Endothelial cell of umbilical vein (primary cell): ENCODE results near the gene CDYL.

Source experiments
- EZH2 ChIP-seq: IDR thresholded peaks from 2 replicates; pipeline ENCODE4 v1.6.1; 2012; ENCODE audit warnings: borderline replicate concordance, low read depth, mild to moderate bottlenecking, moderate library complexity, low read length, inconsistent platforms; ENCODE audit not compliant: severe bottlenecking
- FOS ChIP-seq: IDR thresholded peaks from 2 replicates; pipeline ENCODE4 v1.6.1; 2011; ENCODE audit warnings: mild to moderate bottlenecking, low read length, moderate library complexity, borderline replicate concordance; ENCODE audit not compliant: insufficient read depth
- POLR2A ChIP-seq: IDR thresholded peaks from 2 replicates; pipeline ENCODE4 v1.6.1; 2012; ENCODE audit warnings: low read depth, mild to moderate bottlenecking, control low read depth, low read length
- POLR2AphosphoS5 ChIP-seq: IDR thresholded peaks from 2 replicates; pipeline ENCODE4 v1.6.1; 2012; ENCODE audit warnings: low read depth, mild to moderate bottlenecking, control low read depth, low read length, moderate library complexity; ENCODE audit not compliant: insufficient read depth
- TF ChIP-seq, protein P1 (sequence below), 2 donors: IDR thresholded peaks; 1 replicate in 1 of 2; 2 replicates in 1 of 2; pipeline ENCODE4 v1.5.1; 2011; ENCODE audit warnings: low read length in 2 of 2, mild to moderate bottlenecking in 2 of 2, moderate library complexity in 2 of 2, control low read depth in 1 of 2, inconsistent platforms in 1 of 2, low read depth in 1 of 2; ENCODE audit not compliant: insufficient read depth in 1 of 2; ENCODE audit errors: extremely low read depth in 1 of 2

DNA sequence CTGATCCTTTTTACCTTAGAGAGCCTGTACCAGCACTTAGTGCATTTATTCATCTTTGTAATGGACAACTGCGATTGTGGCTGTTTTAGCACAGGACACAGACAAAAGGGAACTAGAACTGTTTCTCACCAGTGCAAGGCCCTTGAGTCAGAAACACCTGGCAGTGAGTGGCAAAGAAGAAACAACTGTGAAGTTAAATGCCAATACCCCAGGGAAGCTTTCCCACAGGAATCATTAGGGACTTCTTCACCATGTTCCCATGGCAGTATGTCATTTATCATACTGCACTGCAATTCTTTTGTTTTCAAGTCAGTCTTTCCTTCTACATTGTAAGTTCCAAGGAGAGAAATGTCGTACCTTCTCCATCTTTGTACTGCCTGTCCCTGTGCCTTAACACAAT, 28.6 kb upstream of the CDYL start:
- TF ChIP-seq, protein P1, sequence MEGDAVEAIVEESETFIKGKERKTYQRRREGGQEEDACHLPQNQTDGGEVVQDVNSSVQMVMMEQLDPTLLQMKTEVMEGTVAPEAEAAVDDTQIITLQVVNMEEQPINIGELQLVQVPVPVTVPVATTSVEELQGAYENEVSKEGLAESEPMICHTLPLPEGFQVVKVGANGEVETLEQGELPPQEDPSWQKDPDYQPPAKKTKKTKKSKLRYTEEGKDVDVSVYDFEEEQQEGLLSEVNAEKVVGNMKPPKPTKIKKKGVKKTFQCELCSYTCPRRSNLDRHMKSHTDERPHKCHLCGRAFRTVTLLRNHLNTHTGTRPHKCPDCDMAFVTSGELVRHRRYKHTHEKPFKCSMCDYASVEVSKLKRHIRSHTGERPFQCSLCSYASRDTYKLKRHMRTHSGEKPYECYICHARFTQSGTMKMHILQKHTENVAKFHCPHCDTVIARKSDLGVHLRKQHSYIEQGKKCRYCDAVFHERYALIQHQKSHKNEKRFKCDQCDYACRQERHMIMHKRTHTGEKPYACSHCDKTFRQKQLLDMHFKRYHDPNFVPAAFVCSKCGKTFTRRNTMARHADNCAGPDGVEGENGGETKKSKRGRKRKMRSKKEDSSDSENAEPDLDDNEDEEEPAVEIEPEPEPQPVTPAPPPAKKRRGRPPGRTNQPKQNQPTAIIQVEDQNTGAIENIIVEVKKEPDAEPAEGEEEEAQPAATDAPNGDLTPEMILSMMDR (IDR thresholded peaks at IDR 0.05; ENCODE audit: extremely low read depth in 1 of 2, insufficient read depth in 1 of 2, low read depth in 1 of 2, low read length in 2 of 2): no peak
- TF ChIP-seq POLR2AphosphoS5: no peak
- no peak for TF ChIP-seq EZH2
- no peak for TF ChIP-seq POLR2A
- TF ChIP-seq FOS: no peak
